SKM-1 (cell line): ENCODE data around the gene ZBTB32.

Experiments used
- DNase-seq: peaks from one replicate; lab custom pipeline; 2025; ENCODE audit not compliant: unreplicated experiment; lab: John Stamatoyannopoulos, UW

Gene ZBTB32

DNA sequence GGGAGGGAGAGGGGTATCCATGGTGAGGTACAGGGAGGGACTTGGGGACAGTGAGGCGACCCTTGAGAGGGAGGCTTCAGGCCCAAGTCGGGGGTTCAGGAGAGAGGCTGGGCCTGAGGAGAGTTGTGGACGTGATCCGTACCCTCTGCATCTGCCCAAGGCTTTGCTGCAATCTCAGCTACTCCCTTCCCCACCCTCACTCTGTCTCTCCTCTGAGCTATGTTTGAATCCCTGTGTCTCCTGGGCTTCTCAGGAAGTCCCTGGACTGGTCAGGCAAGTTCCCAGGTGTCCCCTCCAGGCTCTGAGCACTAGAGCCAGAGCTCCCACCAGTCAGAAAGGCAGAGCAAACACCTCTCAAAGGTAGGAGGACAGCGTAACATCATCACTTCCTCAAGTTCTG, 45.8 kb downstream of the ZBTB32 start:
- DNase-seq, result no peak

DNA sequence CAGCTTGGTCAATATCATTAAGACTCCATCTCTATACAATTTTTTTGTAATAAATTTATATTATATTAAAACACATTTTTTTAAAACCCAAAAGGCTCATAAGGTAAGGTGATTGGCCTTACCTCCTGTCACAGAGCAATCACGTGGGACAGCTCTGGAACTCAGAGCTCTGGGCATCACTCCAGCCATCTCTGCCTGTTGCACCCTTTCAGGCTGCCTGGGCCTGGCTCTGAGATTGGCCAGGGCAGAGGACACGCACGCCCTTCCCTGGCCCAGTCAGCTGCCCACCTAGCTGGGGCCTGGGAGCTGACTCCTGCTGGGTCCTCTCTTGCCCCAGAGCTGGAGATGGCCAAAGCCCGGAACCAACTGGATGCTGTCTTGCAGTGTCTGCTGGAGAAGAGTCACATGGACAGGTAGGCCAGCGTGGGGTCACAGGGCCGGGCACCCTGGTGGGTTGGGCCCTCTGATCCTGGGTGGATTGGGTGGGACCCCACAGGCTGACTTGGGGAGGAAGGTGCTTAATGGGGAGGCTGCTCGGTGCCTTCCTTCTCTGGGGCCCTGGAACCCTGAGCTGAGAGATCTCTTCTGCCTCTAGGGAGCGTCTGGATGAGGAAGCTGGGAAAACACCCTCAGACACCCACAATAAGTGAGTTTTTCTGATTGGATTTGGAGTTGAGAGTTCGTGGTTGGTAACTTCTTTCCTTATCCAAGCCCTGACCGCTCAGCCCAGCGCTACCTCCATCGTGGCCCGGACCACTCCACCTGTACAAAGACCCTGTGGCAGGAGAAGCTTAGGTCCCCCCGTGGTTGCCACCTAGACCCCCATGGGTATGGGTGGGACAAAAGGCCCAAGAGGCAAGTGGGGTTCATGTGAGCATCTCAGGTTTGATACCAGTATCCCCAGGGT, 47.7 kb downstream of the ZBTB32 start:
- DNase-seq, result no peak

DNA sequence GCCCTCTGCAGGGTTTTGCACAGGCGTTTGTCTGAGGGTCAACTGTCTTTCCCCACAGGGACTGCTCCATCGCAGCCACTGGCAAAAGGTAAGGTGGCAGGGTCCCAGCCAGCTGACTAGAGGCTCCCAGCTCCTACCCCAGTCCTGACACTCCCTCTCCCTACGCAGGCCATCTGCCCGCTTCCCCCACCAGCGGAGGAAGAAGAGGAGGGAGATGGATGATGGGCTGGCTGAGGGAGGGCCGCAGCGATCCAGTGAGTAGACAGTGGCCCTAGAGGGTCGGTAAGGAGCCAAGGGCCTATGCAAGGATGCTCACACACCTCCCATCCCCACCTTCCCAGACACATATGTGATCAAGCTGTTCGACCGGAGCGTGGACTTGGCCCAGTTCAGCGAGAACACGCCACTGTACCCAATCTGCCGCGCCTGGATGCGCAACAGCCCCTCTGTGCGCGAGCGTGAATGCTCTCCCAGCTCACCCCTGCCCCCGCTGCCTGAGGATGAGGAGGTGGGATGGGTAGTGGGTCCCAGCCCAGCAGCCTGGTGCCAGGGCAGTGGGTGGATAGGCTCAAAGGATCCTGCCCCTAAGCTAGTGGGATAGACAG, 48.5 kb downstream of the ZBTB32 start:
- no peak for DNase-seq

DNA sequence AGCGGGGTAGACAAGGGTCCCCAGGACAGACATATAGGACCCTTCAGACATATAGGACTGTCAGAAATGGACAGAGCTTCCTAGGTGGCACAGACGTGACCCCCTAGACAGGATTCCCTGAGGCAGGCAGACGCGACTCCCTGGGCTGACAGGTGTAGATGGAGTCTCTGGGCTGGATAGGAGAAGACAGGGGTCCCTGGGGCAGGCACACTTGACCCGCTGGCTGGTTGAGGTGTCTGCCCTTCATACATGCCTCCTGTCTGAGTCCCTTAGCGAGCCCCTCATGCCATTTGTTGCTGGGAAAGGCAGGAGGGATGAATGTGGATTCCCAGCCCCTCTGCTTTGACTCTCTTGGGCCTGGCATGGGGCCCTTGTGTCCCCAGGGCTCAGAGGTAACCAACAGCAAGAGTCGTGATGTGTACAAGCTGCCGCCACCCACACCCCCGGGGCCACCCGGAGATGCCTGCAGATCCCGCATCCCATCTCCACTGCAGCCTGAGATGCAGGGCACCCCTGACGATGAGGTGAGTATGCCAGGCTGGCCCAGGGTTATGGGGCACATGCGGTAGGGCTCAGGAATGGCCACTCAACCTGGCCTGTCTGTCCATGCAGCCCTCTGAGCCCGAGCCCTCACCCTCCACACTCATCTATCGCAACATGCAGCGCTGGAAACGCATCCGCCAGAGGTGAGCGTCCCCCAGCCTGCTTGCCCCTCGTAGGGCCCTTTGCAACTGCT, 49.4 kb downstream of the ZBTB32 start:
- no peak for DNase-seq

- DNase-seq, result no peak
Measured at GRCh38 chr19:35754370-35755130, 50.2 kb downstream of the ZBTB32 start.

- DNase-seq, result no peak
Measured at GRCh38 chr19:35755131-35755549, 50.8 kb downstream of the ZBTB32 start.

DNA sequence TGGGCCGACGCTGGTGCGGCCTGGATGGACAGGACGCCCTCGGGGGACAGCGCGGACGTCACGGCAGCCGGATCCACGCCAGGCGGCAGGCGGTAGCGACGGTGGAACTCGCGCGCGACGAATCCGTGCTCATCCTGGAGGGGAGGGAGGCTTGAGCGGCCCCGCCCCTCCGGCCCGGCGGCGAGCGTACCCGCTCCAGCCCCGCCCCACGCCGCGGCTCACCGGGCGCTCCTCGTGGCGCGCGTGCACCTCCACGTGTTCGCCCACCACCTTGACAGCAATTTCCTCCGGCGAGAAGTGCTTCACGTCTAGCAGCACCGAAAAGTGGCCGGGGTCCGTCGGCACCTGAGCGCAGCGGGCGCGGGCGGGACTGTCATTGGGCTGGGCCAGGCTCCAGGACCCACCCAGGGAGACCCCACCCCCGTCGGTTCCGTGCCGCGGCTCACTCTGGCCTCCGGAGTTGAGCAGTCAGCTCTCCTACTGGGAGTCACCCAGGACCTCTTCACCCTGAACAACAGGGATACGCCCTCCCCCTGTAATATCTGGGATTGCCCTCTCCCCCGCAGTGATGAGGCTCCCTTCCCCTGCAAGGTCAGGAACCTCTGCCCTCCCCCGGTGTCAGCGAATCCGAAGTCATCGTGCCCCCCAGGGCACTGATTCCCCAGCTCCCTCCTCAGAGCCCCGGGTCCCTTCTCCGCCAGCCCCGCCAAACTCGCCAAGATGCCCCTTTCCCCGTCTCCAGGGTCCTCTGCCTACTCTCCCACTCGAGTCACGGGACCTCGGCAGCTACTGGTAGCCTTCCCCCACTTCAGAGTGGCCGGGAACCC, 51.4 kb downstream of the ZBTB32 start:
- no peak for DNase-seq

DNA sequence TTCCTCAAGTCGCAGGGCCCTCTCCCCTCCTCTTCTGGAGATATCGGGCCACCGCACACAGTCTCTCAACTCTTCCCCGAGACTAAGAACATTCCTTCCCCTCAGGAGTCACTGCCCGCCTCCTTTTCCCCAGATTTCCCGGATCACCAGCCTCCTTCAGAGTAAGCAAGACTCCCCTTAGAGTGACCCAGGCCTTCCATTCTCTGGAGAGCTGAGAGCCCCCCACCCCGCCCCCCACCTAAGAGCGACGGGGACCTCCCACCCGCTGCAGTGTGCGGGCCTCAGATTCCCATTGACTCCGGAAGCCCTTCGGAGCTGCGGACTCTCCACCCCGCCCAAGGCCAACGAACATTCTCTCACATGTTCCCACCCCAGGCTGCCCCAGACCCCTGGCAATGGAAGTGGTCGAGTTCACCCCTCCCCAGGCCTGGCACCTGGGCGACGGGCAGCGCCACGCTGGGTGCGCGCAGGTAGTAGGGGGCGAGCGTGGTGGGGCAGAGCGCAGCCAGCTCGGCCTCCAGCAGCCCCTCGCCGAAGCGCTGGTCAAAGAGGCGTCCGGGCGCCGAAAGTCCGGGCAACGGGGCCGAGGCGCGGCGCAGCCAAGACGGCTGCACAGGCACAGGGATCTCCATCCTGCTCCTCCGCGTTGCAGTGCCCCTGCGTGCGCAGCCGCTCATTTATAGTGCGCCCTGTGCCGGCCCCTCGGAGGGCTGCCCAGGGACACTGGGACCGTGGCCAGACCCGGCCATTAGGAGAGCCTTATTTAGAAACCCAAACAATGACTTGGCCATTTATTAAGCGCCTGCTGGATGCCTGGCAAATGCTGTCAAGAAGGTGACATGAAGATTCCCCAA, 52.2 kb downstream of the ZBTB32 start, which contains the start of gene HSPB6:
Gene HSPB6 (minus strand): TSS at position 653 of the 854 bp plus-strand sequence. CDS start 21 bp downstream, at position 632.
- no peak for DNase-seq

- no peak for DNase-seq
Measured at GRCh38 chr19:35757231-35757748, 52.9 kb downstream of the ZBTB32 start.

GRCh38 chr19:35757749-35758608, 53.6 kb downstream of the ZBTB32 start, which contains the start of gene PROSER3:
PROSER3 (plus strand) TSS chr19:35758176; CDS start chr19:35758216, 40 bp downstream.
- DNase-seq, result peak; percentile 98

GRCh38 chr19:35759697-35760096, 55.3 kb downstream of the ZBTB32 start:
- no peak for DNase-seq

- no peak for DNase-seq
Measured at GRCh38 chr19:35760711-35761349, 56.5 kb downstream of the ZBTB32 start.

- DNase-seq, result no peak
Measured at GRCh38 chr19:35764432-35765315, 60.3 kb downstream of the ZBTB32 start.
